Activated CD8-positive, alpha-beta memory T cell treated with anti-CD3 and anti-CD28 coated beads for 4 hours (primary cell): ENCODE results near the gene DENND2A.
"Not testable (repeated sequence)": the region's sequence is repeated elsewhere in the genome, so short reads cannot be mapped to it uniquely, and the experiment has no call there.

ENCODE experiments used
- DNase-seq, 2 donors: peaks; one replicate each; pipeline ENCODE4 v3.0.0-alpha.2; 2020; ENCODE audit warnings: low read depth in 2 of 2

DENND2A gene

GRCh38 chr7:140591180-140591902 lies 49.3 kb downstream of the DENND2A start:
- no peak for DNase-seq

- no peak for DNase-seq
Measured at GRCh38 chr7:140587243-140587642, 53.4 kb downstream of the DENND2A start.

- DNase-seq = no peak
Measured at GRCh38 chr7:140586516-140586915, 54.1 kb downstream of the DENND2A start.

- DNase-seq = no peak
Measured at GRCh38 chr7:140585333-140585732, 55.3 kb downstream of the DENND2A start.

- no peak for DNase-seq
Measured at GRCh38 chr7:140584195-140584851, 56.3 kb downstream of the DENND2A start.

- DNase-seq = no peak
Measured at GRCh38 chr7:140581411-140581810, 59.2 kb downstream of the DENND2A start.

GRCh38 chr7:140577651-140578050 lies 63.0 kb downstream of the DENND2A start:
- DNase-seq = no peak

GRCh38 chr7:140576589-140576988 lies 64.0 kb downstream of the DENND2A start:
- DNase-seq = no peak

GRCh38 chr7:140571538-140572122 lies 69.0 kb downstream of the DENND2A start:
- no peak for DNase-seq

- DNase-seq = no peak
Measured at GRCh38 chr7:140570120-140570519, 70.5 kb downstream of the DENND2A start.

GRCh38 chr7:140568021-140568813 lies 72.4 kb downstream of the DENND2A start:
- no peak for DNase-seq

GRCh38 chr7:140566186-140566585 lies 74.4 kb downstream of the DENND2A start:
- DNase-seq = not testable (repeated sequence)

GRCh38 chr7:140565761-140566160 lies 74.9 kb downstream of the DENND2A start:
- DNase-seq = not testable (repeated sequence)

GRCh38 chr7:140564643-140565042 lies 76.0 kb downstream of the DENND2A start:
- no peak for DNase-seq

GRCh38 chr7:140562926-140563481 lies 77.6 kb downstream of the DENND2A start:
- no peak for DNase-seq

- DNase-seq = no peak
Measured at GRCh38 chr7:140559410-140559809, 81.2 kb downstream of the DENND2A start.

- no peak for DNase-seq
Measured at GRCh38 chr7:140557809-140558518, 82.6 kb downstream of the DENND2A start.

GRCh38 chr7:140557069-140557468 lies 83.5 kb downstream of the DENND2A start:
- no peak for DNase-seq

GRCh38 chr7:140553236-140553635 lies 87.4 kb downstream of the DENND2A start:
- not testable (repeated sequence) for DNase-seq

GRCh38 chr7:140552240-140552679 lies 88.4 kb downstream of the DENND2A start:
- no peak for DNase-seq
